HL-60/S4 treated with phorbol 12-myristate 13-acetate at 8.2 ng/mL for 4 days and 3 days (cell line): ENCODE measurements around the gene TNFAIP1.
"Not testable (repeated sequence)": the region's sequence is repeated elsewhere in the genome, so short reads cannot be mapped to it uniquely, and the experiment has no call there.

Experiments
- in situ Hi-C: fragments of 300-500 bp; cut with MboI; formaldehyde crosslinking; loops from 2 replicates; pipeline ENCODE4 v1.15.0; 2022; ENCODE audit warnings: low sequenced_read_pairs

TNFAIP1 gene

GRCh38 chr17:28324781-28325180 lies 10.8 kb upstream of the TNFAIP1 start:
- in situ Hi-C loops: no loop called here

GRCh38 chr17:28325211-28325610 lies 10.3 kb upstream of the TNFAIP1 start:
- in situ Hi-C loops: no loop called here

GRCh38 chr17:28326114-28326513 lies 9.4 kb upstream of the TNFAIP1 start:
- in situ Hi-C loops: no loop called here

- in situ Hi-C loops: no loop called here
Observed at GRCh38 chr17:28327031-28327607, 8.4 kb upstream of the TNFAIP1 start.

GRCh38 chr17:28327709-28328108 lies 7.9 kb upstream of the TNFAIP1 start:
- in situ Hi-C loops: no loop called here

GRCh38 chr17:28328325-28328724 lies 7.2 kb upstream of the TNFAIP1 start:
- in situ Hi-C loops: no loop called here

GRCh38 chr17:28330671-28331070 lies 4.9 kb upstream of the TNFAIP1 start:
- in situ Hi-C loops: no loop called here

GRCh38 chr17:28331891-28332420 lies 3.6 kb upstream of the TNFAIP1 start:
- in situ Hi-C loops: no loop called here

GRCh38 chr17:28333083-28333746 lies 2.3 kb upstream of the TNFAIP1 start:
- in situ Hi-C loops: no loop called here

- in situ Hi-C loops: no loop called here
Observed at GRCh38 chr17:28334171-28334570, 1.4 kb upstream of the TNFAIP1 start.

- in situ Hi-C loops: no loop called here
Observed at GRCh38 chr17:28334666-28335200, 828 bp upstream of the TNFAIP1 start.

GRCh38 chr17:28335959-28336871 lies 654 bp downstream of the TNFAIP1 start:
- in situ Hi-C loops: no loop called here

GRCh38 chr17:28338056-28338768 lies 2.7 kb downstream of the TNFAIP1 start:
- in situ Hi-C loops: no loop called here

GRCh38 chr17:28338769-28339212 lies 3.2 kb downstream of the TNFAIP1 start:
- in situ Hi-C loops: not testable (repeated sequence)

- in situ Hi-C loops: no loop called here
Observed at GRCh38 chr17:28339431-28339830, 3.9 kb downstream of the TNFAIP1 start.

- in situ Hi-C loops: no loop called here
Observed at GRCh38 chr17:28340374-28340773, 4.8 kb downstream of the TNFAIP1 start.

GRCh38 chr17:28341516-28341915 lies 6.0 kb downstream of the TNFAIP1 start:
- in situ Hi-C loops: no loop called here

- in situ Hi-C loops: no loop called here
Observed at GRCh38 chr17:28342313-28342712, 6.8 kb downstream of the TNFAIP1 start.

GRCh38 chr17:28343491-28343932 lies 8.0 kb downstream of the TNFAIP1 start:
- in situ Hi-C loops: no loop called here

GRCh38 chr17:28344011-28344410 lies 8.4 kb downstream of the TNFAIP1 start:
- in situ Hi-C loops: no loop called here
